Measurements from ENCODE around the gene HERPUD2.

The HERPUD2 gene

GRCh38 chr7:35650751-35651150, 44.2 kb downstream of the HERPUD2 start:
- H3K4me3 ChIP-seq (ENCODE audit: low read length): no peak overlapping the region
- H4K20me1 ChIP-seq (ENCODE audit: control insufficient read depth, insufficient read depth, low read depth, low read length): no peaks in the 10 kb centered on the region
- no peaks in the 10 kb centered on the region; the same call in 1 of the 2 replicates for H3K9me2 ChIP-seq (replicated peaks; ENCODE audit: control insufficient read depth, low read length)
- H3K27ac ChIP-seq (ENCODE audit: low read depth, low read length): no peak overlapping the region
- no peaks in the 10 kb centered on the region for H3K9me3 ChIP-seq (ENCODE audit: control insufficient read depth, insufficient read depth, low read length)
- H3K27me3 ChIP-seq (ENCODE audit: control insufficient read depth, low read length): no peaks in the 10 kb centered on the region
- peaks cover 21% of the 10 kb centered on the region for H3K79me2 ChIP-seq (ENCODE audit: control insufficient read depth, low read length)
- peaks cover 8% of the 10 kb centered on the region for H3K36me3 ChIP-seq (ENCODE audit: control insufficient read depth, low read length)
- H3K4me2 ChIP-seq (ENCODE audit: low read length): no peak overlapping the region
- peaks cover 15% of the 10 kb centered on the region for H3K4me1 ChIP-seq (ENCODE audit: control insufficient read depth, low read length)
- H3F3A ChIP-seq (ENCODE audit: control insufficient read depth, insufficient read depth): no peaks in the 10 kb centered on the region; the same call in 1 of the 2 replicates
- TF ChIP-seq CTCF (IDR thresholded peaks at IDR 0.05; ENCODE audit: low read depth, low read length, poor library complexity, severe bottlenecking): no peak
- no peak for TF ChIP-seq EZH2phosphoT487 (IDR thresholded peaks at IDR 0.05; ENCODE audit: borderline replicate concordance, low read length)

- Histone ChIP-seq H3K9me3 (ENCODE audit: control insufficient read depth, insufficient read depth, low read length) (no peaks in the 10 kb centered on the region), H3K9me2 (replicated peaks; ENCODE audit: control insufficient read depth, low read length) (no peaks in the 10 kb centered on the region), H3K4me2 (ENCODE audit: low read length) (no peak overlapping the region), H3K4me3 (ENCODE audit: low read length) (no peak overlapping the region), H3K36me3 (ENCODE audit: control insufficient read depth, low read length) (no peaks in the 10 kb centered on the region), H4K20me1 (ENCODE audit: control insufficient read depth, insufficient read depth, low read depth, low read length) (no peaks in the 10 kb centered on the region), H3K27ac (ENCODE audit: low read depth, low read length) (no peak overlapping the region), H3K79me2 (ENCODE audit: control insufficient read depth, low read length) (peaks cover 12% of the 10 kb centered on the region), H3F3A (ENCODE audit: control insufficient read depth, insufficient read depth) (peaks cover 1% of the 10 kb centered on the region; the same call in 1 of the 2 replicates), H3K4me1 (ENCODE audit: control insufficient read depth, low read length) (peaks cover 19% of the 10 kb centered on the region), H3K27me3 (ENCODE audit: control insufficient read depth, low read length) (no peaks in the 10 kb centered on the region)
- TF ChIP-seq EZH2phosphoT487 (IDR thresholded peaks at IDR 0.05; ENCODE audit: borderline replicate concordance, low read length) (no peak), CTCF (IDR thresholded peaks at IDR 0.05; ENCODE audit: low read depth, low read length, poor library complexity, severe bottlenecking) (no peak)
These were observed 45.2 kb downstream of the HERPUD2 start for GRCh38 chr7:35649711-35650110.

GRCh38 chr7:35648367-35648766, 46.6 kb downstream of the HERPUD2 start:
- no peaks in the 10 kb centered on the region for H3K9me3 ChIP-seq (ENCODE audit: control insufficient read depth, insufficient read depth, low read length)
- no peaks in the 10 kb centered on the region for H3K36me3 ChIP-seq (ENCODE audit: control insufficient read depth, low read length)
- no peaks in the 10 kb centered on the region for H4K20me1 ChIP-seq (ENCODE audit: control insufficient read depth, insufficient read depth, low read depth, low read length)
- peaks cover 9% of the 10 kb centered on the region for H3K79me2 ChIP-seq (ENCODE audit: control insufficient read depth, low read length)
- no peaks in the 10 kb centered on the region for H3K9me2 ChIP-seq (replicated peaks; ENCODE audit: control insufficient read depth, low read length)
- H3F3A ChIP-seq (ENCODE audit: control insufficient read depth, insufficient read depth): peaks cover 2% of the 10 kb centered on the region; the same call in 1 of the 2 replicates
- no peak overlapping the region for H3K4me2 ChIP-seq (ENCODE audit: low read length)
- no peak overlapping the region for H3K27ac ChIP-seq (ENCODE audit: low read depth, low read length)
- TF ChIP-seq CTCF (IDR thresholded peaks at IDR 0.05; ENCODE audit: low read depth, low read length, poor library complexity, severe bottlenecking) (no peak), EZH2phosphoT487 (IDR thresholded peaks at IDR 0.05; ENCODE audit: borderline replicate concordance, low read length) (no peak)
- H3K4me3 ChIP-seq (ENCODE audit: low read length): no peak overlapping the region
- peaks cover 30% of the 10 kb centered on the region for H3K4me1 ChIP-seq (ENCODE audit: control insufficient read depth, low read length)
- no peaks in the 10 kb centered on the region for H3K27me3 ChIP-seq (ENCODE audit: control insufficient read depth, low read length)
